NCI-H510A (cell line): ENCODE measurements around the gene SUSD1.
"Not testable (repeated sequence)": the region's sequence is repeated elsewhere in the genome, so short reads cannot be mapped to it uniquely, and the experiment has no call there.

Experiments
- DNase-seq: peaks from one replicate; lab custom pipeline; 2025; lab: John Stamatoyannopoulos, UW

SUSD1 gene

DNA sequence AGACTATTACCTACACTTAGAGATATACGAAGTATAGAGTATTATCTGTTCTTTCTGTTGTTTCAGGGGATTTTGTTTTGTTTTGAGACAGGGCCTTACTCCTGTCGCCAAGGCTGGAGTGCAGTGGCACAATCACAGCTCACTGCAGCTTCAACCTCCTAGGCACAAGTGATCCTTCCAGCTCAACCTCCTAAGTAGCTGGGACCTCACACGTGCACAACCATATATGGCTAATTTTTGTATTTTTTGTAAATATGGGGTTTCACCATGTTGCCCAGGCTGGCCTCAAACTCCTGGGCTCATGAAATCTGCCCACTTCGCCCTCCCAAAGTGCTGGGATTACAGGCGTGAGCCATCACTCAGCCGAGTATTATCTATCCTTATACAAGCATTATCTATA lies 45.9 kb downstream of the SUSD1 start:
- DNase-seq, result no peak

- DNase-seq, result not testable (repeated sequence)
Observed at GRCh38 chr9:112128399-112128798, 46.7 kb downstream of the SUSD1 start.

DNA sequence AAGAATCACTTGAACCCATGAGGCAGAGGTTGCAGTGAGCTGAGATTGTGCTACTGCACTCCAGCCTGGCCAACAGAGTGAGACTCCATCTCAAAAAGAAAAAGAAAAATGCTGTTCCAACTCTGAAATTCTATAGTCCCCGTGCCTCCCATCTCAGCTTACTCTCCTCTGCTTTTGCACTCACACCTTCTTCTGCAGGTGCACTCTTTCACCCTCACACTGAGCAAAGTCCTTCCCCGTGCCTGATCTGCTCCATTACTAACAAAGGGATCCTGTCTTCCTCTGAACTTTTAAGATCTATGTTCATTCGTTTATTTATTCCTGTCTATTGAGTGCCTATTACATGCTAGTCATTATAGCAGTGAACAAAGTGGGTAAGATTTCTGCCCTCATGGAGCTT lies 47.8 kb downstream of the SUSD1 start:
- DNase-seq, result no peak

DNA sequence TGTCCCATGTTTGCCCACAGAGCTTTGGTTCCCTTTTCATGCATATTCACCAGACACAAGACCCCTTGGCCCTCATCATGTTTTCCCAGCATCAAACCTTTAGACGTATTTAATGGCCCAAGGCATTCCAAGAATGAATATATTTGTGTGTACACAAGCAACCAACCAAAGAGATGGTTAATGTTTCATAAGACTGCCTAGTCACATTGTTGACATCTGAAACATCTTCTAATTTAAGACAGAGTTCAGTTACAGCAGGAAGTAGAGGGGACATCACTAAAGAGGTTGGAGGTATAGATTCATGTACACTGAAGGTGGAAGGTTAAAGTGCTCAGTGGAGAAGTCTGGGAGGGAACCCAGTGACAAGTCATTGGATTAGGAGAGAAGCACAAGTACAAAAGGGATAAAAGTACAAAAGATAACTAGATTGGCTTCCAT lies 49.1 kb downstream of the SUSD1 start:
- DNase-seq, result no peak

GRCh38 chr9:112124156-112124555 lies 50.9 kb downstream of the SUSD1 start:
- peak; percentile 46 for DNase-seq

GRCh38 chr9:112121633-112122032 lies 53.5 kb downstream of the SUSD1 start:
- no peak for DNase-seq

DNA sequence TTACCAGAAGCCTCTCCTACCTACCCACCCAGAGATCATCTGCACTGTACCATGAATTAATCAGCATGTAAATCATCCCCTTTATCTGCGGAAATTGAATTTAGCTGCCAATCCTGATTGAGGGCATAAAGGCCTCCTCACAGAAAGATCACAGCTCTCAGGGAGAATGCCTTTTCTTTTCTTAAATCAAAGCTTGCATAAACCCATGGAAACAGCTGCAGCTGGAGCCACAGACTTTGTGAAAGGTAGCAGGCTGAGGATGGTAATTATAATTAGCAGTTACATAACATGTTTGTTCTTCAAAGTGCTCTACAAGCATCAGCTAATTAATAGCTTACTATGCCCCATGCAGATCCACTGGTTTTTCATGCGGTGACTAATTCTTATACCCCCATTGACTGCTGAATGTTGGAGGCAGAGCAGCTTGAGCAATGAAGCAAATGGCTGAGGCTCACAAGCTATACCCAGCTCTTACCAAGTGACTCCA lies 54.6 kb downstream of the SUSD1 start:
- no peak for DNase-seq

DNA sequence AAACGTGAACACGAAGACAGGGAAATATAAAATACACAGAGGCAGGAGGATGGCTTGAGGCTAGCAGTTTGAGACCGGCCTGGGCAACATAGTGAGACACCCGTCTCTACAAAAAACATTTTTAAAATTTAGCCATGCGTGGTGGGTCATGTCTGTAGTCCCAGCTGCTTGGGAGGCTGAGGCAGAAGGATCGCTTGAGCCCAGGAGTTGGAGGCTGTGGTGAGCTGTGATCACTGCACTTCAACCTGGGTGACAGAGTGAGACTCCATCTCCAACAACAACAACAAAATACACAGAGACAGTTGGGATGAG lies 55.1 kb downstream of the SUSD1 start:
- no peak for DNase-seq

DNA sequence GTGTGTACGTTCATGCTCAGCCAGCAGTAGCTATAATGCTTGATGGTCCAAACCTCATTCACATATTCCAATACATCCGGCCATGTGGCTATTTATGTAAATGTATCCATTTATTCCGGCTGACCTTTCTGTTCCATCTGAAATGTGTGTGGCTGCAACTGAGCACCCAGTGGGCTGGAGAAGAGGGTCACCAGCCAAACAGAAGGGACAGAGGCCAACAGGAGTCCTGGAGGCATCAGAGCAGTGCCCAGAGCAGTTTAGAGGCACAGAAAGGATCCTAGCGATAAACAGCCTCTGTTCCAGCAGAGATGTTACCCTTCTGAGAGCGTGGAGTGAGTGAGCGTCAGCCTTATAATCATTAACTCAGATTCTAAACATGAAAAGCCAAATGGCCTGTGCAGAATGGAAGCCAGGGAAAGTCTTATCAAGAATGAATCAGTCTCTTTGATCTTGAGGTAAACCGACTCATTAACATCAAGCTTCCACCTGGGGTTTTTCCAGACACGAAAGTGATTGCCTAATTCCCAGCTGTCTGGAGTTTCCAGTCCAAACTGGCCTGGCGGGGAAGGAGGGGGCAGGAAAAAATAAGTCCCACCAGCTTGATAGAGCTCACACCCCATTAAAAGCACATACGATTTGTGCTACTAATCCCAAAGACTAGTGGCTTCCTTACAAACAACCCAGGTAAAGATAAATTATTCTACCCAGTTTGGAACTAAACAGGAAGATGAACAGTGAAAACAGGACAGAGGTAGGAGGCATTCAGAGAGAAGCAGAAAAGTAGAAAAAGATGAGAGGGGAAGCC lies 55.7 kb downstream of the SUSD1 start:
- no peak for DNase-seq

GRCh38 chr9:112118009-112118408 lies 57.1 kb downstream of the SUSD1 start:
- DNase-seq, result no peak

DNA sequence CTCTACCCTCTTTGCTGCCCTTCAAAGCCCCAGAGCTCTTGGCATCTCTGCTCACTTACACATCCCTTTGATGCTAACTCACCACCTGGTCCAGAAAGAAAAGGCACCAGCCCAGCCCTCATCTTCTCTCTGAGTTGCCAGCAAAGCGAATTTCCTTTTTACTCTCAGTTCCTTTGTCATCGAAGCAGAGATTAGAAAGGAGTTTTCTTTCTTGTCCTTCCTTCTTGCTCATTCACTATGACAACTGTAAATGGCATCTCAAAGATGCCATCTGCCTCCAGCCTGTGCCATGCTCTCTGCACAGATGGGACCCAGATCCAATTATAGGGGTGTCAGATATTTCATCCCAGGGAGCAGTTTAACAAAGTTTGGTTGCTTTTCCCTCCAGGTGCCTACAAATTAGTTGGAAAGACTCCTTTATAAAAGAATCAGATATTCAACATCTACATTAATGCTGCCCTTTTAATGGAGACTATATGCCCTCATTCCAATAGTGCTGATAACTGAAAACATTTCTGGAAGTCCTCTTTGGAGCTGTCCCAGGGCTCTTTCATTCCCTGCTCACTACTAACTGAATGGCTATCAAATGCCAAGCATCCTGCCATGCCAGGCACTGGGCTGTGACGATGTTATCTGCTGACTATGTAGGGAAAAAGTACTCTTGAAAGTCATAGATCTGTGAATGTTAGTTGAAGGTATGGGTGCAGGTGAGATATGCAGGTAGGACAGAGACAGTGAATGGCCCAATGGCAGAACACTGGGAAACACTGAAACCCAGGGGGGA lies 58.9 kb downstream of the SUSD1 start:
- no peak for DNase-seq

DNA sequence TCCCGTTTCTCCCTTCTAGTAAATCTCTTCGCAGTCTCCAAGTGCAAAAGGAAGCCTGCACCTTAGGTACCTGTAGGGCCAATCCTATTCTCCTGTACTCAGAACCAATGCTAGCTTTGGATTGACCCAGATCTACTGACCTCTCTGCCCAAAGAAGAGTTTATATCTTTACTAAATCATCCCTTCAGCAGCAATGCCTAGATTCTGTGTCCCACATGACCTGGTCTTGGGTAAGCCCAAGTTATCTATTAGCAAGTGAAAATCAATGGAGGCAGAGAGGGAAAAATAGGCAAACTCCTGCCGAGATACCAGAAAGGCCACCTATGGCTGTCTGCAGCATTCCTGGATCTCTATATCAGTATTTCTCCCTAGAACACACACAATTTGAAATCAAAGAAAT lies 60.0 kb downstream of the SUSD1 start:
- DNase-seq, result no peak

- peak; percentile 15 for DNase-seq
Observed at GRCh38 chr9:112112941-112113681, 62.0 kb downstream of the SUSD1 start.

GRCh38 chr9:112112519-112112918 lies 62.6 kb downstream of the SUSD1 start:
- DNase-seq, result no peak

GRCh38 chr9:112111461-112111860 lies 63.6 kb downstream of the SUSD1 start:
- no peak for DNase-seq

DNA sequence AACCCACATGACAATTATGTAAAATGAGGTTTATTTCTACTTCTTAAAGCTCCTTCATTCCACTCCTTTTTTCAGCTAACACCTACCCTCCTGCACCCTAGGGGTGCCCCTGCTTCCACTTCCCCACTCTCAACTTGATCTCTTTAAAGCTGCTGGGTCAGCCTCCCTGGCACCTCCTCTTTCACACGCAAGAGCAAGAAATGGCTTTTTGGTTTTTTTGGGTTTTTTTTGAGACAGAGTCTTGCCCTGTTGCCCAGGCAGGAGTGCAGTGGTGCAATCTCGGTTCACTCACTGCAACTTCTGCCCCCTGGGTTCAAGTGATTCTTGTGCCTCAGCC lies 64.4 kb downstream of the SUSD1 start:
- DNase-seq, result no peak

- DNase-seq, result no peak
Observed at GRCh38 chr9:112110094-112110776, 64.9 kb downstream of the SUSD1 start.

DNA sequence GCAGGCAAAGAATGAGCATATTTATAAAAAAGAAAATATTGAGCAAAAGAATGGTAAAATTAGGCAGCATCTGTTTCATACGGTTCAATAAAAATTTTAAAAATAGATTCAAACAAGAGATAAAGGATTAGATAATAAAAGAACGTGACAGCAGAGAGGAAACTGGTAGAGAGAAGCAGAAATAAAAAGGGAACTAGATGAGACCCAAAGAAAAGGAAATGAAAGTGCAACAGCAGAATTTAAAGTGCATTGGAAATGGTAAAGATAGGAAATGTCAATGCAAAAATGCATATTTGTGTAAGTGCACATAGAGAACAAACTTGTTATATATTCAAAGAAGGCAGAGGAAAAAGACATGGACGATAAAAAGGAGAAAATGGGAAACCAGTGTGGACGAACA lies 70.2 kb downstream of the SUSD1 start:
- no peak for DNase-seq

DNA sequence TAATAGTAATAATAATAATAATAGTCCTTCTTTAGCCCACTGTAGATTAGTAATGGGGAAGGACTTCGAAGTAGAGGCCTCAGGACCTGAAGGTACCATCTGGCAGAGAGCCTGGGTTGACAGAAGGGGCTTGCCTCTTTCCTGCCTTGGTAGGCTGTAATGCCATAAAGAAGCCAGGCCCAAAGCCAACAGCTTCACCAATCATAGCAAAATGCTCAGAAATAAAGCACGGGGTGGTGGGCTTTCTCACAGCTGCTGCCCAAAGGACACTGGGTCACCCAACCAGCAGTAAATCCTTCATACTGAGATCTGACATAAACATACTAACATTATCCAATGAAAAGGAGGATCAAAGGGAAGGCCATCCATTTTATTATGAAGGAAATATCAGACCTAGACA lies 70.7 kb downstream of the SUSD1 start:
- no peak for DNase-seq

GRCh38 chr9:112103405-112103804 lies 71.7 kb downstream of the SUSD1 start:
- no peak for DNase-seq

DNA sequence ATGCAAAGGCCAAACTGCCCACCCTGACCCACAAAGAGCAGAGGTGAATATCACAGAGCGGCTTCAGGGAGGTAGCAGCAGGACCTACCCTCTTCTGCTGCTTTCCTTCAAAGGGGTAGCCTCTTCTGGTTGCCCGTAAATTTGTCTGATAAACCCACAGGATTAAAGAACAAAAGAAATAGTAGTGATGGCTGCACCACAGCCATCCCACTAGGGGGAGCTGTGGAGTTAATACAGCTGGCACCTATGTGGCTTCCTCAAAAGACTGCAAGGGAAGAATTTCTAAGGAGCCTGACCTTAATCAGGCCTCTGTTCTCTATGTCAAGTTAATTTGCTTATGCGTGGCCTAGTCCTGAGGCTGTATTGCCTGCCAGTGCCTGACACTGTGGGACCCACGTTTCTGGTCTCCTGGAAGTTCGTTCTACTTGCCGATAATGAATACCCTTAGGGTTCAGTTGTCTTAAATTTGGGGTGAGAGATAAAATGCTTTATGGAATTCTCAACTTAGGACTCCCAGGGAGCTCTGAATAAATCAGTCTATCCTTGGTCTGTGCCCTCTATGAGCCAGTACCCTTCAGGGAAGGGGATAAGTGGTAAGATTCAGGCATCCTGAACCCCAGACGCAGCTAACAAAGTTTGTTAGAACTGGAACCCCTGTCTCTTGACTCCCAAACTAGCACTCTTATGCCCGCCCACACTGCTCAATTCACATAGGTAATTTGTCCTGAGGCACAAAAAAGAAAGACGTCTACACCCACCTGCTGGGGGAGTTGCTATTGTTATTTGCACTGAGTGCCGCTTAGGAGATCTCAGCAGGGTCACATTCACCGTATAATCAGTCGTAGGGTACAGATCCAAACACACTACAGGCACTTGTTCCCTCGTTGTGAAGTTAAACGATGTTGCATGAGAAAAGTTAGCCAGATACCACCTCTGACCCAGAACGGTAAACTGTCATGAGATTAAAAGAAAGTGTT lies 77.1 kb downstream of the SUSD1 start:
- DNase-seq, result peak; percentile 22
